Colonic mucosa (tissue), 4 donors: ENCODE measurements around the gene NR1H3. TPM values are rescaled to one million over a fixed set of nuclear protein-coding genes. Genes with fewer than 3 reads are reported as not detected.

ENCODE experiments used
- DNase-seq: peaks from one replicate; pipeline ENCODE4 v3.0.0-alpha.2; 2020
- H3K27ac ChIP-seq: fragments of 200-600 bp; one replicate; pipeline ENCODE4 v1.8.0; 2021
- H3K27me3 ChIP-seq: fragments of 200-600 bp; one replicate; pipeline ENCODE4 v1.8.0; 2021
- H3K36me3 ChIP-seq: fragments of 200-600 bp; one replicate; pipeline ENCODE4 v1.8.0; 2021
- H3K4me1 ChIP-seq: fragments of 200-600 bp; one replicate; pipeline ENCODE4 v1.8.0; 2021; ENCODE audit warnings: mild to moderate bottlenecking
- H3K4me3 ChIP-seq: fragments of 200-600 bp; one replicate; pipeline ENCODE4 v1.8.0; 2021
- H3K9ac ChIP-seq, 2 donors: one replicate each; pipeline ENCODE4 v1.7.0; 2013; ENCODE audit warnings: control low read depth in 2 of 2, low read depth in 2 of 2, low read length in 2 of 2
- H3K9me3 ChIP-seq: fragments of 200-600 bp; one replicate; pipeline ENCODE4 v1.8.0; 2021
- CTCF ChIP-seq: fragments of 200-600 bp; IDR thresholded peaks from one replicate; pipeline ENCODE4 v1.8.0; 2022; ENCODE audit warnings: antibody characterized with exemption, mild to moderate bottlenecking
- intact Hi-C: fragments of 100-400 bp; cut with DNase I; formaldehyde crosslinking; loops from one replicate; pipeline ENCODE4 v1.14.1; 2022
- total RNA-seq, 2 donors: library from RNA; stranded (reverse); fragmentation: NEBNext Ultra II Directional in 1 of 2; extraction: Animal tissue kit (Norgen Biotek cat#: 25700) in 1 of 2; gene quantifications; one replicate each; pipeline ENCODE4 v1.2.1, GENCODE V29; 2021
- donor health status: healthy.
- donor health status: DM: no; HTN: no; CAD: no.
- donor health status: DM: no; HTN: no; CAD: no.

Gene NR1H3
- total RNA-seq, 2 donors from 2014 or later = 28.3 to 43.1 TPM

GRCh38 chr11:47274495-47275235 lies 16.9 kb downstream of the NR1H3 start:
- Histone ChIP-seq H3K27ac (no peak overlapping the region), H3K9me3 (no peaks in the 10 kb centered on the region), H3K36me3 (no peaks in the 10 kb centered on the region), H3K4me1 (peaks cover 15% of the 10 kb centered on the region), H3K27me3 (no peaks in the 10 kb centered on the region), H3K9ac (no peak overlapping the region), H3K4me3 (no peak overlapping the region)
- TF ChIP-seq CTCF = no peak
- DNase-seq = no peak
- intact Hi-C loops = no loop called here

GRCh38 chr11:47276923-47277322 lies 19.1 kb downstream of the NR1H3 start:
- DNase-seq = no peak
- intact Hi-C loops = no loop called here
- Histone ChIP-seq H3K9ac (no peak overlapping the region), H3K4me1 (peaks cover 6% of the 10 kb centered on the region), H3K27ac (no peak overlapping the region), H3K9me3 (no peaks in the 10 kb centered on the region), H3K36me3 (peaks cover 3% of the 10 kb centered on the region), H3K4me3 (no peak overlapping the region), H3K27me3 (no peaks in the 10 kb centered on the region)
- TF ChIP-seq CTCF = no peak

GRCh38 chr11:47278058-47278457 lies 20.3 kb downstream of the NR1H3 start:
- Histone ChIP-seq H3K4me1 (no peaks in the 10 kb centered on the region), H3K27ac (no peak overlapping the region), H3K4me3 (no peak overlapping the region), H3K27me3 (no peaks in the 10 kb centered on the region), H3K36me3 (peaks cover 12% of the 10 kb centered on the region), H3K9me3 (no peaks in the 10 kb centered on the region), H3K9ac (no peak overlapping the region)
- intact Hi-C loops = no loop called here
- TF ChIP-seq CTCF = no peak
- no peak for DNase-seq

- Histone ChIP-seq H3K4me1 (no peaks in the 10 kb centered on the region), H3K27me3 (no peaks in the 10 kb centered on the region), H3K9ac (no peak overlapping the region), H3K4me3 (no peak overlapping the region), H3K27ac (no peak overlapping the region), H3K36me3 (peaks cover 12% of the 10 kb centered on the region), H3K9me3 (no peaks in the 10 kb centered on the region)
- DNase-seq = no peak
- intact Hi-C loops = no loop called here
- TF ChIP-seq CTCF = no peak
These were observed 21.0 kb downstream of the NR1H3 start for GRCh38 chr11:47278769-47279168.

- no peaks in the 10 kb centered on the region for H3K9me3 ChIP-seq
- no peak for DNase-seq
- no peak for TF ChIP-seq CTCF
- H3K27ac ChIP-seq = no peak overlapping the region
- intact Hi-C loops = no loop called here
- H3K4me1 ChIP-seq = no peaks in the 10 kb centered on the region
- no peak overlapping the region for H3K4me3 ChIP-seq
- no peak overlapping the region for H3K9ac ChIP-seq
- H3K27me3 ChIP-seq = no peaks in the 10 kb centered on the region
- H3K36me3 ChIP-seq = peaks cover 12% of the 10 kb centered on the region
These were observed 22.3 kb downstream of the NR1H3 start for GRCh38 chr11:47280099-47280498.
